NCI-H1694 (cell line): ENCODE measurements around the gene FGD3.

Source experiments
- DNase-seq: peaks from one replicate; lab custom pipeline; 2025; lab: John Stamatoyannopoulos, UW

FGD3 gene

DNA sequence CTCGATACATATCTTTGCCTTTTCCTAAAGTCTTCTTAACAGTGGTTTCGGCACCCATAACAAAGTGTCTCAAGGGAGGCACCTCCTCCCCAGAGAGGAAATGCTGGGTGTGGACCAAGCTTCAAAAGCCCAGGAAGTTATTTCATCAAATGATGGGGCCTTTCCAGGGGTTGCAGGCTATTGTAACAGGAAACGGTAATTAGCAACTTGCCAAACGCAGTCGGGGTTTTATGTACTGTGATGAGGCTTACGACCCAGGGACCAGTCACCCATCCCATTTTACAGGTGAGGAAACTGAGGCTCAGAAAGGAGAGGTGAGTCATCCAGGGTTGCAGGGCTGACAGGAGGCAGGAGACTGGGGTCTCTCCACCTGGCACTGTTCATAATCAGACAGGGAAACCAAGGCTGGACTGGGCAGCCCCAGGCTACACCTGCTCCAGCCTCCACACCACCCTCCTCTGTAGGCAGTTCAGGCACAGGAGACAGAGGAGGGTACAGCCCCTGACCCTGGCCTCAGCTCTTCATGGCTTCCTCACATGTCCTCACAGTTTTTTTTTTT, 81.2 kb downstream of the FGD3 start:
- DNase-seq: no peak

DNA sequence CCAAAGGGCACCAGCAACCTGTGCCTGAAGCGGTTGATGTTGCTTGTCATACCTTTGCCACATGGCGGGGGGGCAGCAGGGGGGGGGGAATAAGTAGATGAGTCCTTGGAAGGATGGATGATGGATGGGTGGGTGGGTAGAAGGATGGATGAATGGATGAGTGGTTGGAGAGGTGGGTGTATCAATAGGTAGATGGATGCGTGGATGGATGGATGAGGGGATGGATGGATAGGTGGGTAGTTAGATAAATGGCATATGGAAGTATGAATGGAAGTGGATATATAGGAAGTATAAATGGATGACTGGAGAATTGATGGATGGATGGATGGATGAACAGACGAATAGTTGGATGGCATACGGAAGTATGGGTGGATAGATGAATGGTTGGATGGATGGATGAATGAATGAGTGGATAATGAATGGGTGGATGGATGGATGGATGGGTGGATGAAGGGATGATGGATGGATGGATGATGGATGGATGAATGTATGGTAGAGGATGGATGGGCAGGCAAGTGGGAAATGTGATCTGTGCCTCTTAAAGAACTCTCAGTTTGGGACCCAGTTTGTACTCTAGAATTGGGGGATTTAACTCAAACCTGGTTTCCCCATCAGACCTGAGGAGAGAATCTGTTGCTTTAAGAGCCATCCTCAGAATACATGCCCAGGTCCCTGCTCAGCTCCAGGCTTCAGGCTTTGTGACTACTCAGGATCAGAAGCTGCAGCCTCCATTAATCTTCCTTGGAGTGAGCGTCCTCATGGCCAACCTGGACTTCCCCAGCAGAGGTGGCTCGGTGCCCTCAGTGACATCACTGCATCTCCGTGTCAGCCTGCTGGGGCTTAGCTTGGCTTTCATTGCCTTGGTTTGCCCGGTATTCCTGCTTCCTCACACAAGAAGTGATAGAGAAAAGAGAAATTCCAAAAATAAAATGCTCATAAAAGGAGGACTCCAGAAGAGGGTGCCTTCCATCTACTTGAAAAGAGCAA, 83.6 kb downstream of the FGD3 start:
- DNase-seq: no peak

DNA sequence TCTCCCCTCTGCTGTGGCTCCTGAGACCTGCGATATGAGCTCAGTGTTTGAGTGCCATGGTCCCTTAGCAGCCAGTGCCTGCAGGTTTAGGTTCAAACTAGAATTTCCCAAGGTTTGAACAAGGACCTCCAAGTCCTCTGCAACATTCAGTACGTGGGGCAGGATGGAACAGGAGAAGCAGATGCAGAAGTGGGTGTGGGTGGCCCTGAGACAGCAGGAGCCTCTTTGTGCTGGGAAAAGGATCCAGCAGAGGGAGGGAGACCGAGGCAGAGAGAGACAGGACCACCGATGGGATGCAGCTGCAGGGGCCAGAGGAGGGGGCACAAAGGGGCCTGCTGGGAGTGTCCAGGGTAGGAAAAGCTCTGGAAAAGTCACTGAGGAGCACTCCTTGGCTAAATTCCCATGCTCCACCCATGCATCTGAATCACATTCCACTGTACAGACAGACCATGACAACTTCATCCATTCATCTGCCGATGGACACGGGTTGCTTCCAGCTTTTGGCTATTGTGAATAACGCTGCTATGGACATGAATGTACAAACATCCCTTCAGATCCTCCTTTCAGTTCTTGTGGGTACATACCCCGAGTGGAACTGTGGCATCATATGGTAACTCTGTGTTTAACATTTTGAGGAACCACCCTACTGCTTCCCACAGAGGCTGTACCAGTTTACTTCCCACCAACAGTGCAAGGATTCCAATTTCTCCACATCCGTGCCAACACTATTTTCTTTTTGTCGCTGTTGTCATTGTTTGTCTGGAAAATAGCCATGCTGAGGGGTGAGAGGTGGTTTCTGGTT, 84.5 kb downstream of the FGD3 start:
- DNase-seq: no peak

DNA sequence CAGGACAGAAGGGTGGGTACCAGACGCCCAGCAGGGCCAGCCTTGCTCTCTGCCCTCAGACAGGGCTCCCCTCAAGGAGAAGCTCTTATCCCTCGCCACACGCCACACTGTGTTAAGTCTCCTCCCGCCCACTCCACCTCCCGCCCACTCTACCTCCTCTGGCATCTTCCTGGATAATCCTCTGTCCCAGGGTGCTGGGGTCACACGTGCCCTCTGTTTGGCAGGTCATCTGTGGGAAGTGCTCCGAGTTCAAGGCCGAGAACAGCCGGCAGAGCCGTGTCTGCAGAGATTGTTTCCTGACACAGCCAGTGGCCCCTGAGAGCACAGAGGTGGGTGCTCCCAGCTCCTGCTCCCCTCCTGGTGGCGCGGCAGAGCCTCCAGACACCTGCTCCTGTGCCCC, 85.2 kb downstream of the FGD3 start:
- no peak for DNase-seq

GRCh38 chr9:93033531-93033930, 86.2 kb downstream of the FGD3 start:
- no peak for DNase-seq

DNA sequence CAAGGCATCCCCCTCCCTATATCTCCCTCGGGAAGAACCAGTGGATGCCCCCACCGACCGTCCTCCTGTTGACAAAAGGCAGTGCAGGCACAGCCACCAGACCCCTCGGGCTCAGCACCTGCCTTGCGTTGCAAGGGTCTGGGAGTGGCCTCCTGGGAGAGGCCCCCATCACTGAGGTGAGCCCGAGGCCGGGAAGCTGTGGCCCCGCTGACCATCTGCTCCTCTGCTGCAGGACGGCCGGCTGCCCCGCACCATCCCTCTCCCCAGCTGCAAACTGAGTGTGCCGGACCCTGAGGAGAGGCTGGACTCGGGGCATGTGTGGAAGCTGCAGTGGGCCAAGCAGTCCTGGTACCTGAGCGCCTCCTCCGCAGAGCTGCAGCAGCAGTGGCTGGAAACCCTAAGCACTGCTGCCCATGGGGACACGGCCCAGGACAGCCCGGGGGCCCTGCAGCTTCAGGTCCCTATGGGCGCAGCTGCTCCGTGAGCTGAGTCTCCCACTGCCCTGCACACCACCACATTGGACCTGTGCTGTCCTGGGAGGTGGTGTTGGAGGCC, 87.9 kb downstream of the FGD3 start:
- DNase-seq: no peak

GRCh38 chr9:93035821-93036351, 88.6 kb downstream of the FGD3 start:
- no peak for DNase-seq

- no peak for DNase-seq
Measured at GRCh38 chr9:93036887-93037475, 89.7 kb downstream of the FGD3 start.

- no peak for DNase-seq
Measured at GRCh38 chr9:93037476-93037971, 90.2 kb downstream of the FGD3 start.

- no peak for DNase-seq
Measured at GRCh38 chr9:93038918-93039317, 91.6 kb downstream of the FGD3 start.

- no peak for DNase-seq
Measured at GRCh38 chr9:93039456-93039855, 92.1 kb downstream of the FGD3 start.

DNA sequence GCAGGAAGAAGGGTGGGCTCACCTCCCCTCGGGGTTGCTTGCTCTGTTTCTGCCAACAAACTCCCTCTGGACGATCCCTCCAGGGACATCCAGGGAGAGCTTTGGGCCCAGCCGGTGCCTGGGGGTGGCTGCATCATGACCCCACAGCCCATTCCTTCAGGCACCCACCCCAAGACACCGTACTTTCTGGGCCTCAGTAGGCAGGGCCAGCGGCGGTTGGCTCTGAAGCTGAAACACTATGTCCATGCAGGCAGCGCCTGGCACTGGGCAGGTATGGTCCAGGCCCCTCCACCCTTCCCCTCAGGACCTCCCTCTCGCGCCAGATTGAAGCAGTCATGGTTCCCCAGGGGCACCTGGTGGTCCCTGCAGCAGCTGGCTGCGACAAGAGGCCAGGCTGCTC, 92.7 kb downstream of the FGD3 start:
- no peak for DNase-seq

DNA sequence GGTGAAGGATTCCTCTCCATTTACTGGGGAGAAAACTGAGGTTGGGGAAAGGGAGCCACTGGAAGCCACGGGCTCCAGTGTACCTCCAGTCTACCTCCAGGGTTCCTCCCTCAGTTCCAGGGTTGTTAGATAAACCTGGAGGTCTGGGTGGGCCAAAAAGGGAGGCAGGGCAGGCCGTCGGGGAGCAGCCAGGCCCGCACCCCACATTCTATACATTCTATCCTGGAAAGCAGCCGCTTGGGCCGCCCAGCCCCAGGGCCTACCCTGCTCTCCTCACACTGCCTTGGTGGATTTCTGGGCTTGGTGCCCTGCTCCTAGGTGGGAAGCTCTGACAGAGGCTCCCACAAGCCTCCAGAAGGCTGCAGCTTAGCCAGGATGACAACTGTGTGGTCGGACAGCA, 93.1 kb downstream of the FGD3 start:
- no peak for DNase-seq

GRCh38 chr9:93041108-93041802, 93.9 kb downstream of the FGD3 start:
- no peak for DNase-seq

DNA sequence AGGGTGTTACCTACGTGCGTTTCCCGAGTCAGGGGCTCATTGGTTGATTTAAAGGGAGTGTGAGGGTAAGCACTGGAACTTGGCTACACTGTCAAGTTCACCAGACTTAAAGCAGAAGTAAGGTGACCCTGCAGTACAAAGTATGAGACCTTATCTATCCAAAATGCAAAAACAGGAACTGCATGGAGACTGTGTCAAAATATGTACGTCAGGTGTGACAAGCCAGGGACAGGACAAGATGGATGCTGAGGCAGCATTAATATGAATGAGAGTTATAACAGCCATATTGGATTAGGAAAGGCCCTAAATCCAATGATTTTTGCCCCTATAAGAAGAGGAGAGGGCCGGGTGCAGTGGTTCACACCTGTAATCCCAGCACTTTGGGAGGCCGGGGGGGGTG, 95.8 kb downstream of the FGD3 start:
- DNase-seq: no peak

DNA sequence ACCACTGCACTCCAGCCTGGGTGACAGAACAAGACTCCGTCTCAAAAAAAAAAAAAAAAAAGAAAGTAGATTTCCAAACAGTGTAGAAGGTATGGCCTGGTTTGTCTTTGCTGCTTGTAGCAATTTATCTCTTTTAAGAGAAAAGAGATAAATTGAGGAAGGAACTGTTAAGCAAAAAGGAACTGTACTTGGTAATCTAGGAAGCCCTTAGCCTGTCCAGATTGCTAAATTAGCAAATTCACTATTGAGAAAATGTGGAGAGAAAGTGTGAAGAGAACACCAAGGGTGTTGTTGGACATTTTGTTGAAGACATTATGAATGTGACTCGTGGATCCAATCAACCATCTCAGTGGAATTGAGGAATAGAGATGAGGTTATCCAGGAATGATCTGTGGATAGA, 98.2 kb downstream of the FGD3 start:
- DNase-seq: no peak

GRCh38 chr9:93048566-93049448, 101.5 kb downstream of the FGD3 start:
- DNase-seq: no peak

- no peak for DNase-seq
Measured at GRCh38 chr9:93049491-93049890, 102.2 kb downstream of the FGD3 start.

GRCh38 chr9:93050231-93050630, 102.9 kb downstream of the FGD3 start:
- no peak for DNase-seq

DNA sequence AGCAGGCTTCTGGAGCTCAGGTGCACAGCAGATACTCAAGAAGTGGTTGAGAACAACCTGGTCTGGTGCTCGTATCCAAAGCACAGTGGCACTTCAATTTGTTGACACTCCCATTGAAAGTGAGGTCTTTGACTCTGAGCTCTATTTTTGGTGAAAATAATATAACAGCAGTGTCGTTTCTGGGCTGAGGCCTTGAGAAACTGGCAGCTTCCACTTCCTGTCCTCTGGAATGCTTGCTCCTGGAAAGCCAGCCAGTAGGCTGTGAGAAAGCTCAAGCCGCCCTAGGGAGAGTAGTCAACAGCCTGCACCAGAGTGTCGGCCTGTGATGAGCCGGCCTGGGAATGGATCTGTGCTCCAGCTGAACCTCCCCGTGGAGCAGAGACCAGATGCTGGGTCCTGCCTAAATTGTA, 104.4 kb downstream of the FGD3 start:
- DNase-seq: no peak
